KG1 (cell line): ENCODE measurements around the gene CTU1.
"Not testable (repeated sequence)": the region's sequence is repeated elsewhere in the genome, so short reads cannot be mapped to it uniquely, and the experiment has no call there.

Experiments
- DNase-seq: peaks from one replicate; lab custom pipeline; 2025; lab: John Stamatoyannopoulos, UW

Gene CTU1

DNA sequence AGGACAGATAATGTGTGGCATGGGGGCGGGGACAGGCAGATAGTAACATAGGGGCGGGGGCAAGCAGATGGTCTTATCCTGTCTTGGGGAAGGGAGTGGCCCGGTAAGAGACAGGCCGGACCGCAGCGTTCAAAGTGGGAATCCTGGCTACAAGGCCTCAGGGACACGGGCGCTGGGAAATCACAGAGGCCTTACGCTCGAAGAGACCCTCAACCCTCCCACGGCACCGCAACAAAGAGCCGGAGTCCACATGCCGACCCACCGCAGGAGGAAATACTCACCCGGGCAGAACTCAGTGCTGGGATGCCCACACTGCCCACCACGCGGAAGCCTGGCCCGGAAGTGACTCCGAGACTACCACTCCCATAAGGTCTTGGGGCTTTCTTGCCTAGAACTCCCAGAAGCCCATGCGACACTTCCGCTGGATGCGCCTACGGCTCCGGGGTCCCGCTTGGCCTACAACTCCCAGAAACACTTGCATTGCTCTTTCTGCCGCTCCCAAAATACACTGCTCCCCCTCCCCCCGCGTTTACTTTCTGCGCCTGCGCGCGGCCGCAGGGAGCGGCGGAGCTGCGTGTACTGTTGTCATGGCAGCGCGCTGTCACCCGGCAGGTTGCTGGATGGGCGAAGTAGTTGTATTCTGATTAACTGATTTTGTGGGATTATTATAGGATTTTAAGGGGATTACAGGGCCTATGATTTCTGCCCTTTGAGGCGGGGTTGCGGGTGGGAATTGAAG lies at the start of gene CTU1:
Gene CTU1 (minus strand): TSS at position 344 of the 739 bp plus-strand sequence. CDS start 3,840 bp downstream, outside the sequence.
- peak; percentile 95 for DNase-seq

DNA sequence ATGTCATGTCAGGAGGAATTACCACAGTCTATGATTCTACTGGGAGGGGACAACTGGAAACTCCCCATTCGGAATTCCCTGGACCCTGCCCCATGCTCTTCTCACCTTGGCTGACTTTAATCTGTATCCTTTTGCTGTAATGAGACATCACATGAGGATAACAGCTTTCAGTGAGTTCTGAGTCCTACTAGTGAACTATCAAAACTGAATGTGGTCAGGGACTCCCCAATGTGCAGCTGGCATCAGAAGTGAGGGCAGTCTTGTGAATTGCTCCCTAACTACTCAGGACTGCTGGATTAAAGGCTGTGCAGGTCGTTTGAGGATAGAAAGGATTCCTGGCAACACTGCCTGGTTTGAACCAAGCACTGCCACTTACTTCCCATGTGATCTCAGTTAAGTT lies 49.1 kb upstream of the CTU1 start:
- no peak for DNase-seq

GRCh38 chr19:51156710-51157109 lies 48.5 kb upstream of the CTU1 start:
- no peak for DNase-seq

DNA sequence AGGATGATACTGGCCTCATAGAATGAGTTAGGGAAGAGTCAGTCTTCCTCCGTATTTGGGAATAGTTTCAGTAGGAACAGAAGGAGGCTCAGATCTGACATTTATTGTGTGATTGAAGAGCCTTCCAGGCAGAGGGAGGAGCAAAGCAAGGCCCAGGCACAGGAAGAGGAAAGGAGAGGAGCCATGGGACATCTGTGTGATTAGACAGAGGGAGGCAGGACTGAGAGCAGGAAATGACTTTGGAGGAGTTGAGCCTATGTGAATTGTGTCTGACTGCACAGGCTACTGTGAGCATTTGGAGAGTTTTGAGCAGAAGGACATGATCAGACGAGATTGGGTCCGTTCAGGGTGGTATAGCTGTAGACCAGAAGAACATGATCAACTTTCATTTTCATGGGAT lies 42.4 kb upstream of the CTU1 start:
- DNase-seq: no peak

DNA sequence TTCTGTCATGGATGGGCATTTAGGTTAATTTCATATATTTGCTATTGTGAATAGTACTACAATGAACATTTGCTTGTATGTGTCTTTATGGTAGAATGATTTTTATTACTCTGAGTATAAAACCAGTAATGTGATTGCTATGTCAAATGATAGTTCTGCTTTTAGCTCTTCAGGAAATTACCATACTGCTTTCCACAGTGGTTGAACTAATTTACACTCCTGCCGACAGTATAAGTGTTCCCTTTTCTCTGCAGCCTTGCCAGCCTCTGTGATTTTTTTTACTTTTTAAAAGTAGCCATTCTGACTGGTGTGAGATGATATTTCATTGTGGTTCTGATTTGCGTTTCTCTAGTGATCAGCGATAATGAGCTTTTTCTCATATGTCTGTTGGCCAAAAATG lies 40.4 kb upstream of the CTU1 start:
- DNase-seq: peak; percentile 9

- DNase-seq: no peak
Measured at GRCh38 chr19:51147663-51148062, 39.5 kb upstream of the CTU1 start.

GRCh38 chr19:51146751-51147150 lies 38.5 kb upstream of the CTU1 start:
- DNase-seq: no peak

GRCh38 chr19:51145916-51146493 lies 37.8 kb upstream of the CTU1 start:
- no peak for DNase-seq

DNA sequence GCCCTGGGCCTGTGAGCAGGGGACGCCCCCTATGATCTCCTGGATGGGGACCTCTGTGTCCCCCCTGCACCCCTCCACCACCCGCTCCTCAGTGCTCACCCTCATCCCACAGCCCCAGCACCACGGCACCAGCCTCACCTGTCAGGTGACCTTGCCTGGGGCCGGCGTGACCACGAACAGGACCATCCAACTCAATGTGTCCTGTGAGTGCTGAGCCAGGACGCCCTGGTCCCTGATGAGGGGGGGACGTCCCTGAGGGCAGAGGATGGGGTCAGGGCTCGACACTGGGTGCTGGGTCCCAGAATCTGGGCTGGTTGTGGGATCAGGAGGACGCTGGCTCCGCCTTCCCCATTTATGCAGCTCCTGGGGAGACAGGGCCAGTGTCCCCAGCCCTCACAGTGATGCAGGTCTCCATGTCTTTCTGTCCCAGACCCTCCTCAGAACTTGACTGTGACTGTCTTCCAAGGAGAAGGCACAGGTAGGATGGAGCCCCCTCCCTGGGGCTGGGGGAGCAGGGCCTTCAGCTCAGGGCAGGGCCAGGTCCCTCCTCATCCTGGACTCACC lies 36.4 kb upstream of the CTU1 start:
- no peak for DNase-seq

DNA sequence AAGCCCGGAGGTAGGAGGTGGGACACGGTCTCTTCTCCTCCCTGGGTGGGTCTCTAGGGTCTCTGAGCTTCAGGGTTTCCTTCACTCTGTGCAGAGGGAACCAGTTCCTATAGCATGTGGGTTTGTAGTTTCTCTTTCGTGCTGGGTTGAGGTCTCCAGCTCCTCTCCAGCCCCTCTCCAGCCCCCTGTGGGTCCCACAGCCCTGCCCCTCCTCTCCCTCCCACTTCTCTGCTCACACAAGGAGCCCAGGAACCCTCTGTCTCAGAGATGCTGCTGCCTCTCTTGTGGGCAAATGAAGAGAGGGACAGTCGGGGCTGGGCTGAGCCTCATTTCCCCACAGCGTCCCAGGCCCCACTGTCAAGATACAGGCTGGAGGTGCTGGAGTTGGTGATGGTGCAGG lies 35.3 kb upstream of the CTU1 start:
- DNase-seq: no peak

DNA sequence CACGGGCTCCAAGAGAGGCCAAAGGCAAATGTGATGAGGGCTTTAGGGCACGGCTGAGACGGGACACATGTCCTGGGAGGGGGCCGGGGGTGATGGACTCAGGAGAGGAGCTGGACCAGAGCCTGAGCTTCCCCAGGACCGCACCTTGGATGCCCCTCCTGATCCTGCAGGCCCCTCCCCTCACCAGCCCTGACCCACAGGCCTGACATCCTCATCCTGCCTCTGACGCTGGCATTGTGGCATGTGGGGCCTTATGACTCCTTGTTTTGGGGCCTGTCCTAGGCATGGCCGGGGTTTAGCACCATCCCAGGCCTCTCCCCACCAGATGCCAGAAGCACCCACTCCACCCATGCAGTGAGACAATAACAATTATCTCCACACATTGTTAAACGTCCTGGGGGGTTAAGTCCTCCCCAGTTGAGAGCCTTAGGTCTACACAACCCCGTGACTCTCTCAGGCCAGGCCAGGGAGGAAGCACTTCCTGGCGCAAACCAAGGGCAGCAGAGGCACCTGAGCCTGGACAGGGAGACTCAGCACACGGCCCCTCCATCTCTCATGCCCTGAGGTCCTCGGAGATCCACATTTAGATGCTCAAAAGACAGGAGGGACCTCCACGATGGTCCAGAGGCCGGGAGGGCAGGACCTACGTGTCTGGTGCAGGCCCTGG lies 34.7 kb upstream of the CTU1 start:
- DNase-seq: not testable (repeated sequence)

DNA sequence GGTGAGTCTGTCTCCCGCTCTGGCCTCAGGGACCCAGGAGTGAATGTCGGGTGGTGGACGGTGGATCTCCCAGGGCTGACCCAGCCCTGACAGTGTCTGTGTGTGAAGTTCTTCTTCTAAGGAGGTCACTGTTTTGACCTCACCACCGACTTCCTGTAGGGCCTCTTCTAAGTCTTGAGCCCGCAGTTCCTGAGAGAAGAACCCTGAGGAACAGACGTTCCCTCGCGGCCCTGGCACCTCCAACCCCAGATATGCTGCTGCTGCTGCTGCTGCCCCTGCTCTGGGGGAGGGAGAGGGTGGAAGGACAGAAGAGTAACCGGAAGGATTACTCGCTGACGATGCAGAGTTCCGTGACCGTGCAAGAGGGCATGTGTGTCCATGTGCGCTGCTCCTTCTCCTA lies 33.9 kb upstream of the CTU1 start, which contains the start of gene SIGLEC7:
Gene SIGLEC7 (plus strand): TSS at position 183 of the 400 bp plus-strand sequence. CDS start 69 bp downstream, at position 252.
- DNase-seq: no peak

DNA sequence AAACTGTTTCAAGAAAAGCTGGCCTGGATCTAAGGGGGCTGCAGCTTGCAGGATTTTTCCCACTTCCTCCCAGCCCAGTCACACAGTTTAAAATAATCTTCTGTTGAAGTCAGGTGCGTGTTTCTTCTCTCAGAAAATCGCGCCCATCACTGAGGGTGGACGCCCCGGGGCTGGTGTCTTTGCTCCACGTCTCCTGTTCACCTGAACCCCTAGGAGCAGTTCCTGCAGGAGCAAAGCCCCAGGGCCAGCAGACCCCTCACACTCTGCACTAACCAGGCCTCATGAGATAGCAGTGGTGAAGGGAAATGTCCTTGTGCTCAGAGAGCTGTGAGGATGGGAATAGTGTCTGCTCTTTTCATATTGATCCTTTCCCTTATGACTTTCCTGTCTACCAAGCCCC lies 33.0 kb upstream of the CTU1 start:
- DNase-seq: no peak

DNA sequence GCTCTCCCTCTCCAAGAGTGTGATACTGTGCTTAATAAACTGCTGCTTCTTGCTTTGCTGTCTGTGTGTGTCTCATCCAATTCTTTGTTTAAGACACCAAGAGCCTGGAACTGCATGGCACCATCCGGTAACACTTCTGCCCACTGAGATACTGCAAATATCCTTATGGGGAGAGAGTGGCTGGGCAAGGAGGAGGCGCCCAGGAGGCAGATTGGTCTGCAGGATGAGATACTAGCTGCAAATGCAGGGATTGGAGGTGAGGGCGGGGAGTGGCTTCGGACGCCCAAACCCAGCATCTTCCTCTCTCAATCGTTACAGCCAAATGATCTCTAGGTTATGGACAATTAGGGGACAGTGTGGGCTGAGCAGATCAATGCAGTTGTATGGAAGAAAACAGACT lies 32.2 kb upstream of the CTU1 start:
- DNase-seq: no peak

- peak; percentile 67 for DNase-seq
Measured at GRCh38 chr19:51139299-51140014, 31.2 kb upstream of the CTU1 start.

DNA sequence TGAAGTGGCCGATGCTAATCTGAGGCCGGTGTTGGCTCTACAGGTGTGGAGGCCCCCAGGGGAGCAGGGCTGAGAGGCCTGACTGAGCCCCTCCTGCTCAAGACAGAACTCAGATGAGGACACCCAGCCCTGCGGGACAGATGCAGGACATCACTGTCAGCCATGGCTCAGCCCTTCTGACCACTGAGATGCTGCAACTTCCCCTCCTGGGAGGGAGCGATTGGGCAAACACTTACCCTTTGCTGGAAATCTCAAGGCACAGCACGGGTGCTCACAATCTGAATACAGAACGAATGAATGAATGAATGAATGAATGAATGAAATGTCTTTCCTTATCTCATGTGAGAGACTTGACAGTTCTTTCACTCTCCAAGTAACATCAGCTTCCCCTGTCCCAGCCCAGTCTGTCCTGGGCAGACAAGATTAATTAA lies 30.4 kb upstream of the CTU1 start:
- no peak for DNase-seq

GRCh38 chr19:51137792-51138425 lies 29.7 kb upstream of the CTU1 start:
- DNase-seq: no peak

DNA sequence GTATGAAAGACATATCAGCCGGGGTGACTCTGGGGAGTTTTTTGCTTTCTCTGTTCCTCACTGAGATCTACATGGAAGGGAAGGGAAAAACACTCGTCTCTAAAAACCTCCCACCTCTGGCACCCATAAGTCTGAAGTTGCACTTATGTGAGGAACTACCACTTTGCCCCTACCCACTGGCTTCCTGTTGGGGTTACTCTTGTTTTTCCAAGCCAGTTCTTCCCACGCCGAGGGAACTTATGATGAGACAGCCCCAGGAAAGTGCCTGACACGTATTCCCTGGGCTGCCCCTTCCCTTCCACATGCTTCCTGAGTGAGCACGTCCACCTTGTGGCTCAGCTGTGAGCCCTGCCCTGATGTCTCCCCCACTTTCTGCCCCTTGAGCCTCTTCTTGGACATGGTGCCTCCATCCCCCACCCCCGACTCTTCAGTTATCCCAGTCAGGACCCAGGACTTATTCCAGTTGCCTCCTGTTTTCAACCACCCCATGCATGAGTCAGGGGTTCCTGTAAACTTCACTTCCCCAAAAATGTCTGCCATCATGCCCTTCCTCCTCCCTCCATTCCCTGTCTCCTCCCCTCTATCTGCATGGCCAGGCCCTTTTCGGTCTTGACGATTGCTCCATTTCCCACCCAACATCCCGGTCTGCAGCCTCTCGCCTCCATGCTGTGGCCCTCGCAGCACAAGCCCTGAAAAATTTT lies 28.8 kb upstream of the CTU1 start:
- DNase-seq: no peak

DNA sequence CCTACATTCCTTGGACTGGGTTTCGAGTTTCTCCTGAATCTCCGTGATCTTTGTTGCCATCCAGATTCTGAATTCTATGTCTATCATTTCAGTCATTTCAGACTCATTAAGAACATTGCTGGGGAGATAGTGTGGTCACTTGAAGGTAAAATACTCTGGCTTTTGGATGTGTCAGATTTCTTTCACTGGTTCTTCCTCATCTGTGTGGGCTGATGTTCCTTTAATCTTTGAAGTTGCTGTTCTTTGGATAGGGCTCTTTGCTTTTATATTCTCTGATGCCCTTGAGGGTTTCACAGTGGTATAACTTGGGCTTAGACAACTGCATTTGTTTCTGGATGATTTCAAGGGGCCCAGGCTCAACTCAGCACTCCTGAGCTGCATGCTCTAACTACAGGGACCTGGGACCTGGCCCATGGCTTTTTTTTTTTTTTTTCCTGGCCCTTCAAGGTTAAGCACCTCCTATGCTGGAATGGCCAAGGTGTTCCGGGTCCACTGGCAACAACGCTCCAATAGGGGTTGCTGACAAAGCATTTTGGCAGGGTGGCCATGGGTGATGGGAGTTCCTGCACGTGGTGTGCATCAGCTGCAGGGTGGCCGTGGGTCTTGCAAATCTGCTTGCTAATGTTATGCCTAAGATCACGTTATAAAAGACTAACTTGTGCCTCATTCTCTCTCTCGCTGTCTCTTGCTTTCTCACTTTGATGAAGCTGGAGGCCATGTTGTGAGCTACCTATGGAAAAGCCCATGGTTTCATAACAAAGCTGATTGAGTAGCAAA lies 28.0 kb upstream of the CTU1 start:
- no peak for DNase-seq

GRCh38 chr19:51135004-51135403 lies 26.8 kb upstream of the CTU1 start:
- no peak for DNase-seq
